Smooth muscle cell (in vitro differentiated cells): ENCODE results near the gene UBR3. TPM values are rescaled to one million over a fixed set of nuclear protein-coding genes. Genes with fewer than 3 reads are reported as not detected.
"Not testable (repeated sequence)": the region's sequence is repeated elsewhere in the genome, so short reads cannot be mapped to it uniquely, and the experiment has no call there.

ENCODE experiments used
- DNase-seq: peaks from one replicate; lab custom pipeline; 2025; ENCODE audit not compliant: unreplicated experiment; lab: John Stamatoyannopoulos, UW
- H2AFZ ChIP-seq: fragments of 200-600 bp; sonication (generic); 2 replicates; pipeline ENCODE4 v1.6.0; 2016; ENCODE audit warnings: antibody characterized with exemption, low read depth, mild to moderate bottlenecking
- H3F3A ChIP-seq: fragments of 200-600 bp; sonication (generic); 2 replicates; pipeline ENCODE4 v1.6.0; 2017; ENCODE audit warnings: antibody characterized with exemption, low read depth
- H3K27ac ChIP-seq: fragments of 200-600 bp; sonication (generic); 2 replicates; pipeline ENCODE4 v1.5.1; 2016; ENCODE audit warnings: low read depth, mild to moderate bottlenecking
- H3K27me3 ChIP-seq: fragments of 200-600 bp; sonication (generic); 2 replicates; pipeline ENCODE4 v1.6.1; 2016; ENCODE audit warnings: low read depth, mild to moderate bottlenecking
- H3K36me3 ChIP-seq: fragments of 200-600 bp; sonication (generic); 2 replicates; pipeline ENCODE4 v1.5.1; 2016; ENCODE audit warnings: low read depth
- H3K4me1 ChIP-seq: fragments of 200-600 bp; sonication (generic); 2 replicates; pipeline ENCODE4 v1.5.1; 2016; ENCODE audit warnings: low read depth
- H3K4me2 ChIP-seq: fragments of 200-600 bp; sonication (generic); 2 replicates; pipeline ENCODE4 v1.6.0; 2016; ENCODE audit warnings: mild to moderate bottlenecking
- H3K4me3 ChIP-seq: fragments of 200-600 bp; sonication (generic); 2 replicates; pipeline ENCODE4 v1.5.1; 2016; ENCODE audit warnings: mild to moderate bottlenecking
- H3K79me2 ChIP-seq: fragments of 200-600 bp; sonication (generic); 2 replicates; pipeline ENCODE4 v1.6.0; 2016; ENCODE audit warnings: low read depth, mild to moderate bottlenecking
- H3K9ac ChIP-seq: fragments of 200-600 bp; sonication (generic); 2 replicates; pipeline ENCODE4 v1.6.0; 2016; ENCODE audit warnings: low read depth
- H3K9me3 ChIP-seq: fragments of 200-600 bp; sonication (generic); replicated peaks from 2 replicates; pipeline ENCODE4 v1.5.1; 2016; ENCODE audit warnings: low read depth
- H4K20me1 ChIP-seq: fragments of 200-600 bp; sonication (generic); 2 replicates; pipeline ENCODE4 v1.6.0; 2016; ENCODE audit warnings: low read depth
- WGBS: methylation state at CpG from one replicate; pipeline ENCODE4 v1.1.7; 2016; ENCODE audit warnings: low lambda C conversion rate; 5-methylcytosine and 5-hydroxymethylcytosine counted together
- polyA plus RNA-seq: library from polyadenylated mRNA; unstranded; fragments of >200 nt; fragmentation: Nextera tagmentation; extraction: Ambion mirVana; gene quantifications from 2 replicates; pipeline ENCODE4 v1.2.1, GENCODE V29; 2016
- total RNA-seq: library from RNA; depleted of rRNA; stranded (reverse); fragments of >200 nt; gene quantifications from 2 replicates; pipeline ENCODE4 v1.2.3, GENCODE V29; 2014
- TF ChIP-seq, protein P1 (sequence below): fragments of 200-600 bp; sonication (generic); IDR thresholded peaks from 2 replicates; pipeline ENCODE4 v1.5.1; 2017; ENCODE audit warnings: borderline replicate concordance, mild to moderate bottlenecking, antibody characterized with exemption; ENCODE audit not compliant: insufficient read depth, poor library complexity, severe bottlenecking

Gene UBR3
- total and polyA plus RNA-seq, 2 experiments from 2014 or later = 7.0 to 35.1 TPM

DNA sequence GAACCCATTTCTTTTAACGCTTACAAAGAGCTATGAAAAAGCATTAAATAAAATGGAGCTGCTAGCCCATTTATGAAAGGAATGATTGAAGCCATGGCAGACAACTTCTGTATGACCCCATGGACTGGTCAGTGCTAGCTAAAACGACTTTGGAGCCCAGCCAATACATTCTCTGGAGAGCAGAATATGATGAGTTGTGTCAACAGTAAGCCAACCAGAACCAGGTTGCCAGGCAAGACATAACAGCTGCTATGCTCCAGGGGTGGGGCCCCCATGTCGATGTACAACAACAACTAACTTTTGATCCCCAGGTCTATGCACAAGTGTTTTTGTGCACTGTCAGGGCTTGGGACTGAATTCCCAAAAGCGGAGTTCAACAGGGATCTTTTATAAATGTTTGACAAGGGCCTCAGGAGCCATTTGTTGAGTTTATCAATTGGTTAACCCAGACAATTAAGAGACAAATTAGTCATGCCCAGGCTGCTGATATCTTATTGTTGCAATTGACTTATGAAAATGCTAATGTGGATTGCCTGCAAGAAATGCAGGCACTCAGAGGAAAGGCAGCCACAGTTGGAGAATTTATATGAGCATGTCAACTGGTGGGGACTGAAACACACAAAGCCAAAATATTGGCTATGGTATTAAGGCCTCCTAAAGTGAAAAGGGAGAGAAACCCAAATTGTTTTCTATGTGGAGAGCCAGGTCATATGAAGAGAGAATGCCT lies 286.1 kb downstream of the UBR3 start:
- H3K4me3 ChIP-seq = no peak overlapping the region
- H3K79me2 ChIP-seq = no peaks in the 10 kb centered on the region
- H3K27me3 ChIP-seq = no peaks in the 10 kb centered on the region
- no peaks in the 10 kb centered on the region for H3K36me3 ChIP-seq
- TF ChIP-seq, protein P1, sequence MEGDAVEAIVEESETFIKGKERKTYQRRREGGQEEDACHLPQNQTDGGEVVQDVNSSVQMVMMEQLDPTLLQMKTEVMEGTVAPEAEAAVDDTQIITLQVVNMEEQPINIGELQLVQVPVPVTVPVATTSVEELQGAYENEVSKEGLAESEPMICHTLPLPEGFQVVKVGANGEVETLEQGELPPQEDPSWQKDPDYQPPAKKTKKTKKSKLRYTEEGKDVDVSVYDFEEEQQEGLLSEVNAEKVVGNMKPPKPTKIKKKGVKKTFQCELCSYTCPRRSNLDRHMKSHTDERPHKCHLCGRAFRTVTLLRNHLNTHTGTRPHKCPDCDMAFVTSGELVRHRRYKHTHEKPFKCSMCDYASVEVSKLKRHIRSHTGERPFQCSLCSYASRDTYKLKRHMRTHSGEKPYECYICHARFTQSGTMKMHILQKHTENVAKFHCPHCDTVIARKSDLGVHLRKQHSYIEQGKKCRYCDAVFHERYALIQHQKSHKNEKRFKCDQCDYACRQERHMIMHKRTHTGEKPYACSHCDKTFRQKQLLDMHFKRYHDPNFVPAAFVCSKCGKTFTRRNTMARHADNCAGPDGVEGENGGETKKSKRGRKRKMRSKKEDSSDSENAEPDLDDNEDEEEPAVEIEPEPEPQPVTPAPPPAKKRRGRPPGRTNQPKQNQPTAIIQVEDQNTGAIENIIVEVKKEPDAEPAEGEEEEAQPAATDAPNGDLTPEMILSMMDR = no peak
- H3K27ac ChIP-seq = no peak overlapping the region
- no peak for DNase-seq
- H3K4me2 ChIP-seq = no peak overlapping the region
- H2AFZ ChIP-seq = no peak overlapping the region
- WGBS = 85% methylated on average over 4 of the region's 4 CpGs
- peaks cover 4% of the 10 kb centered on the region for H3K9me3 ChIP-seq
- H3K9ac ChIP-seq = no peak overlapping the region
- H3K4me1 ChIP-seq = no peaks in the 10 kb centered on the region
- no peaks in the 10 kb centered on the region for H3F3A ChIP-seq
- H4K20me1 ChIP-seq = no peaks in the 10 kb centered on the region

DNA sequence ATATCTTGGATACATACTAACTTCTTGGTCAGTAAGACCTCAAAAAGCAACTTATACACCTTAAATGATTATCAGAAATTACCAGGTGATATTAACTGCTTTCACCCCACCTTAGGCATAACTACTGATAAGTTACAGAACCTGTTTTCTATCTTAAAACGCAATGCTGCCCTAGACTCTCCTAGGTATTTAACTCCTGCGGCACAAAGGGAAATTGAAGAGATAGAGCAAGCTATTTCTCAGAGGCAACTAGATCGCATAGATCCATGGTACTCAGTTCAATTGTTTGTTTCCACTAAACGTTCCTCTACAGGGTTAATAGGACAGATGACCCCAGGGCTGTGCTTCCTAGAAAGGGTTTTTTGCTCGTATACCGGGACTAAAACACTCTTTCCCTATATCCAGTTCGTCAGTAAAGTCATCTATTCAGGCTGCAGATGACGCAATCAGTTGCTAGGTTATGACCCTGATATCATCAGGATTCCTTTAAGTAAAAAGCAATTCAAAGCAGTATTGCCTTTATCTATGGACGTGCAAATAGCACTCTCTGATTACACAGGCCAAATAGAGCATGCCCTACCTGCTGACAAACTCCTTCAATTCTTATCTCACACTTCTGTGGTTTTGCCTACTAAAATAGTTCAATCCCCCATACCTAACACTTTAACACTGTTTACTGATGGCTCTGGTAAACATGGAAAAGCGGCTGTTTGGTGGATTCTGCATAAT lies 288.4 kb downstream of the UBR3 start:
- 51% methylated on average over 10 of the region's 10 CpGs for WGBS
- H3K4me2 ChIP-seq = no peak overlapping the region
- H3K27me3 ChIP-seq = no peaks in the 10 kb centered on the region

DNA sequence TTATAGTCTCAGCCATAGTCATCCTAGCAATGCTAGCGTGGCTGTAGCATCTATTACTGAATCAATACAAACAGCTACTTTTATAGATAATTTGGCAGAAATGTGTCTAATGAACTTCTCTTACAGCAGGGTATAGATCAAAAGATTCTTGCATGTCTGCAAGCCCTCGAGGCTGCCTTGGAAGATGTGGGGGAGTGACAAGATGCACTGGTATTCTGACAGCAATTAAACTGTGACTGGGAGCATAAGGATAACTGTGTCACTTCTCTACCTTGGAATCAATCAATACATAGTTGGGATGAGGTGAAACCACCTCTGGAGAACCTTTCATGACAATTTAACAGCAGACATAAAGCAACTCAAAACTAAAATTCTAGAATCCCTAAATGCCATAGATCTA lies 291.4 kb downstream of the UBR3 start:
- no peaks in the 10 kb centered on the region for H3K36me3 ChIP-seq
- WGBS = 81% methylated on average over 2 of the region's 2 CpGs
- no peak overlapping the region for H3K4me3 ChIP-seq
- TF ChIP-seq, protein P1 = no peak
- no peaks in the 10 kb centered on the region for H3K27me3 ChIP-seq
- H3K9me3 ChIP-seq = peaks cover 4% of the 10 kb centered on the region
- no peak overlapping the region for H2AFZ ChIP-seq
- no peak overlapping the region for H3K27ac ChIP-seq
- H3K4me1 ChIP-seq = no peaks in the 10 kb centered on the region
- H3K9ac ChIP-seq = no peak overlapping the region
- H3K4me2 ChIP-seq = no peak overlapping the region
- no peaks in the 10 kb centered on the region for H4K20me1 ChIP-seq
- H3K79me2 ChIP-seq = no peaks in the 10 kb centered on the region
- no peaks in the 10 kb centered on the region for H3F3A ChIP-seq
- DNase-seq = no peak

More for the DNA sequence above, 288.4 kb downstream of the UBR3 start:
- TF ChIP-seq, protein P1 = no peak
- no peaks in the 10 kb centered on the region for H3K4me1 ChIP-seq
- H2AFZ ChIP-seq = no peak overlapping the region
- no peak for DNase-seq
- H4K20me1 ChIP-seq = no peaks in the 10 kb centered on the region
- H3F3A ChIP-seq = no peaks in the 10 kb centered on the region
- no peak overlapping the region for H3K27ac ChIP-seq
- H3K9ac ChIP-seq = no peak overlapping the region
- H3K36me3 ChIP-seq = no peaks in the 10 kb centered on the region
- H3K4me3 ChIP-seq = no peak overlapping the region
- no peaks in the 10 kb centered on the region for H3K79me2 ChIP-seq
- peaks cover 4% of the 10 kb centered on the region for H3K9me3 ChIP-seq

DNA sequence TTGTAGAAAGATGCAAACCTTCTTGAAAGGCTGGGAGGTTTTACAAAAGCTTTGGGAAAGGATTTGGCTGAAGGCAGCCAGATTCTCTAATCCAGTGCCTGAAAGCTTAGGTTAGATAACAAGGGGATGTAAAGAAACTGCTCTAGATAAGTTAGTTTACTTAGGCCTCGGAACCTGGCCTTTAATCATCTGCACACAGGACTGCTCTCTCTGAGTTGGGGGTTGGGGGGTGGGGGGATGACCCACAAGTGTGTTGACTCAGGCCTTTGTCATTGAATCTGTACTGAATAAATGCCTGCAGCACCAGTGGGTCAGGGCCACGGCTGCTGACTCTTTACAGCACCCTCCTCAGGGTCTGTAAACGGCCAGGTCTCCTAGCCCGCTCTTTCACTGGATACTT lies 292.1 kb downstream of the UBR3 start:
- not testable (repeated sequence) for H3K79me2 ChIP-seq, H3K4me1 ChIP-seq, H3K36me3 ChIP-seq, DNase-seq, H3K4me2 ChIP-seq, H3K9ac ChIP-seq, H4K20me1 ChIP-seq, H3K27ac ChIP-seq, H3F3A ChIP-seq, H3K4me3 ChIP-seq, H3K27me3 ChIP-seq, H3K9me3 ChIP-seq, H2AFZ ChIP-seq
- 53% methylated on average over 4 of the region's 4 CpGs for WGBS
